Activated CD8-positive, alpha-beta memory T cell treated with anti-CD3 and anti-CD28 coated beads, Interleukin-2, amount 50 U/mL, for 1 hour (primary cell): Measurements from ENCODE around the gene ZMPSTE24.

Experiments
- DNase-seq: peaks from one replicate; pipeline ENCODE4 v3.0.0-alpha.2; 2020; ENCODE audit errors: extremely low read depth

ZMPSTE24 gene

DNA sequence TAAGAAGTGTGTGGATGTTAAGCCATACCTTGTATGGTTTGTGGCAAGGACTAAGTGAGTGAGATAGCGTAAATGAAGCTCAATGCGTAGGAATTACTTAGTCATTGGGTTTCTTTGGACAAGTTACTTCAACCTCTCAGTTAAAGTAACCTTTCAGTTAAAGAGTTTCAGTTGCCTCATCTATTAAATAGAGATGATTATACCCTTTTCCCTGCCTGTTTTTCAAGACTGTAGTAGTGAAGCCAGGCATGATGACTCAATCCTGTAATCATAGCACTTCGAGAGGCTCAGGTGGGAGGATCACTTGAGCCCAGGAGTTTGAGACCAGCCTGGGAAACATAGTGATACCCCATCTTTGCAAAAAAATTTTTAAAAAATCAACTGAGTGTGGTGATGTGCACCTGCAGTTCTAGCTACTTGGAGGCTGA is 6.3 kb downstream of the ZMPSTE24 start:
- no peak for DNase-seq

DNA sequence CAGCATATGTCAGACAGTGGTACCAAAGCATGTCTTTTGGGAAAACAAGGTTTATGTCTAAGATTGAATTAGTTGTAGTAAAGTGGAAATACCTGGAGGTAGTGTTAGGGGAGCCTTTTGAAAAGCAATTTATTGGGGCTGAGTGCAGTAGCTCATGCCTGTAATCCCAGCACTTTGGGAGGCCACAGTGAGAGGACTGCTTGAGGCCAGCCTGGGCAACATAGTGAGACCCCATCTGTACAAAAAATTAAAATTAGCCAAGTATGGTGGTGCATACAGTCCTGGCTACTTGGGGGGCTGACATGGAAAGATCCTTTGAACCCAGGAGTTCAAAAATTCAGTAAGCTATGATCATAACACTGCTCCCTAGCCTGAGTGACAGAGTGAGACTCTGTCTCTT is 7.3 kb downstream of the ZMPSTE24 start:
- DNase-seq = no peak

DNA sequence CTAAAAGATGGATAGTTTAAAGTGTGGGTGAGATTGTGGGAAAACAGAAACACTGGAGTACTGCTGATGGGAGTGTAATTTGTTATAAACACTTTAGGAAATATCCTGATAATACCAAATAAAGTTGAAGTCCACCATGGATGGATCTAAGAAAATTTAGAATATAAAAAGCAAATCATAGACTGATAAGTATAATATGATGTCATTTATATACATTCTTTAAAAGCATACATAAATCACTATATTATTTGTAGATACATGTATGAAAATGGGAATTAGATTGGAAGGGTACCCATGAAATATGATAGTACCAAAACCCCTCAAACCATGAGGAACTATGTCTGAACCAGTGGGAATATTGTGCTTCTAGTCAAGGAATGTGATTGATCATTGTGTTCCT is 7.9 kb downstream of the ZMPSTE24 start:
- DNase-seq = no peak

DNA sequence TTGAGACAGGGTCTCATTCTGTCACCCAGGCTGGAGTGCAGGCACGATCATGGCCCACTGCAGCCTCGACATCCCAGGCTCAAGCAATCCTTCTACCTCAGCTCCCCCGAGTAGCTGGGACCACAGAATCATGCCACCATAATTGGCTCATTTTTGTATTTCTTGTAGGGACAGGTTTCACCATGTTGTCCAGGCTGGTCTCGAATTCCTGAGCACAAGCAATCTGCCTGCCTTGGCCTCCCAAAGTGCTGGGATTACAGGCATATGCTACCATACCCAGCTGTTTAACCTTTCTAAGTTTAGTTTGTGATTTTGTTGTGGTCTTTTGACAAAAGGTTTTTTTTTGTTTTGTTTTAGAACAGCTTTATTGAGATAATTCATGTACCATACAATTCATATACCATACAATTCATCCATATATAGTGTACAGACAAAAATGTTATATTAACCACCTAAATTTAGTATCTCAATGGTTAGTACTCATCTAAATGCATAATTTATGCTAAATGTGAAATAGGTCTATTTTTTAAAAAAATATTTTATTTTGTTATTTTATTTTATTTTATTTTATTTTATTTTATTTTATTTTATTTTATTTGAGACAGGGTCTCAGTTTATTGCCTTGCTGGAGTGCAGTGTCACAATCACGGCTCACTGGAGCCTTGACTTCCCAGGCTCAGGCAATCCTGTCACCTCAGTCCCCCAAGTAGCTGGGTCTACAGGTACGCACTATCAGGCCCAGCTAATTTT is 8.9 kb downstream of the ZMPSTE24 start:
- no peak for DNase-seq

DNA sequence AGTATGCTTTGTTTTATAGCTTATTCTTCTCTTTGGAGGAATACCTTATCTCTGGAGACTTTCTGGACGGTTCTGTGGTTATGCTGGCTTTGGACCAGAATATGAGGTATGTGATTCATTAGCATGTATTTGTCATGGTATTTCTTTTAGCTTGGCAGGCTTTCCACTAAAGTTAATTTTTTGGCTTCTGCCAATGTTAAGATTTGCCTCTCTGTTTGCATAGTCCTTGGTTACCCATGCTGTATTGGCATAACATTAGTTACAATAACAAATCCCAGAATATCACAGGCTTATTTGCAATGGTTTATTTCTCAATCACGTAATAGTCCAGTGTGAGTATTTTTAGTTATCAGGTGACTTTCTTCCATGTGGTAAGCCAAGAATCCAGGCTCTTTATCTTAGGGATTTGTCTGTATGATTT is 9.7 kb downstream of the ZMPSTE24 start:
- DNase-seq = no peak

DNA sequence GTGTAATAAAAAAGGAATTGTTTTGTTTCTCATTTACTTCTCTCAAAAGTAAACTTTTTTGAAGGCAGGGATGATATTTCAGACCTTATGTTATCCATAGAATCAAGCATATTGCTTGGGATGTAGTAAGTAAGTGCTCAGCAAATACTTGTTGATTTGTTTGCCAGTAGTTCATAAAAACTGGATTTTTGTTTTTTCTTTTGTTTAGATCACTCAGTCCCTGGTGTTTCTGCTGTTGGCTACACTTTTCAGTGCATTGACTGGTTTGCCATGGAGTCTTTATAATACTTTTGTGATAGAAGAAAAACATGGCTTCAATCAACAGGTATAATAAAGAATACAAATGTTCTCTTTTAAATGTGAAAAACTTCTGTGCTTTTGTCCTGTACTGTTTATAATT is 10.2 kb downstream of the ZMPSTE24 start:
- no peak for DNase-seq

DNA sequence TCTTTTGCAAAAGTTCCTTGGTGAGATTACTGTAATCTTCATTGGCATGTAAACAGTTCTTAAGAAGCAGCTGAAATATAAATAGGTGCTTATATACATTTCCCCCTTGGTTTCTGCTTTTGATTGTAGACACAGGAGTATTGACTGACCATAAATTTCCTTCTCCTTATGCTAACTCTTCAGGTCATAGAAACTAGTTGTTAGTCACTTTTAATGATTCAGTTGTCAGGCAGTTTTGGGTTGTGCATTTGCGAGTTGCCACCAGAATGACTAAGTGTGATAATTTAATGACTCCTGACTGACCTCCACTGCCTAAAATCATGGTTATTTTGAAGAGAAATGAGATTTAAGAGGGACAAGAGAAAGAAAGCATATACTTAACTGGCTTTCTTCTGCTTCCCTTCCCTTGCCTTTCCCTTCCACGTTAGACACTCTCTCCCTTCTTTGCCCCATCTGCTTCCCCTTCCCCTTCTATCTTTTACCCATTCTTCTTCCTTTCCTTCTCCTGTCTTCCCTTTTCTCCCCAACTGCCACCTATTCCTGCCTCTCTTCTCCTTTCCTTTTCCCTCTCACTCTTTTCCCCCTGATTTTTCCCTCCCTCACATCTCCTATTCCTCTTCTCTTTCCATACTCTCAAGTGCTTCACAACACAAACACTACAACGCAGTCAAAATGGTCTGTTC is 12.3 kb downstream of the ZMPSTE24 start:
- no peak for DNase-seq

DNA sequence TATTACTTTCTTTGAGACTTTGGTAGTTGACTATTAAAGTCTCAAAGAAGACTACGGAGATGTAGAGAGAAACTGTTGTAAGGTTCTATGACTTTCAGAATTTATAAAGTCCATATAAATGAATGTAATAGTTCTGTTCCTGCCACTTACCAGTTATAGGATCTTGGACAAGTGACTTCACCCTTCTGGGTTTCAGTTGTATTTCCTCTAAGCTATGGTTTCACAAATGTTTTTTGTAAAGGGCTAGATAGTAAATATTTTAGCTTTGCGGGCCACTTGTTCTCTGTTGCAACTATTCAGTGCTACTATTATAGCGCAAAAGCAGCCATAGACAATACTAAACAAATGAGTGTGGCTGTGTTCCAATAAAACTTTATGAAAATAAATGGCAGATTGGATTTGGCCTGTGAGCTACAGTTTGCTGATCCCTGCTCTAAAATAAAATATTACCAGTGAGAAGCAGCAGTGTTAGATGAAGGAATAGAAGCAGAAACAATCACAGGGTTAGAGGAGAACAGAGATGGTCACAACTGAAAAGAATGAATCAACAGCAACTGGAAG is 14.7 kb downstream of the ZMPSTE24 start:
- no peak for DNase-seq

DNA sequence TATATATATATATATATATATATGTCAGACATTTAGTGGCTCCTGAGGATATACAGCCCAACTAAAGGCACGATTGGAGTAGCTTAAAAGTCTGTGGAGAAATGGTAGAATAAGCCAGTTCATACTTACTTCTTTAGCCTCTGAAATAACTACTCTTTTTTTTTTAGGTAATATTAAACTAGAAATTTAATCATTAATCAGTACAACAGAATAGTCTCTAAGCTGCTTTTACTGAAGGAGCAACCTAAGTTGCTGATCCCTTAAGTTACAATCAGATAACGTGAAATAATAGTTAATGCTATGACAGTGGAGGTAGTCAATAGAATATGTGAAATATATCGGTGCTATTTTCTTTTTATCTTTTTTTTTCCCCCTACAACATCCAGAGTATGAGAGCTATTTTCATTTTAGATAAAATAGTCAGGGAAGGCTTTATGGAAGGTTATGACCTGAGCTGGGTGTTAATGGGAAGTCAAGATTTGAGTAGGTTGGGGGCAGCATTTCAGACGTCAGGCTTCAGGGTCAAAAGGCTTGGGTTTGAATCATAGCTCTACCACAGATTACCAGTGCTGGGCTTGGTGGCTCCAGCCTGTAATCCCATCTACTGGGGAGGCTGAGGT is 15.6 kb downstream of the ZMPSTE24 start:
- no peak for DNase-seq

DNA sequence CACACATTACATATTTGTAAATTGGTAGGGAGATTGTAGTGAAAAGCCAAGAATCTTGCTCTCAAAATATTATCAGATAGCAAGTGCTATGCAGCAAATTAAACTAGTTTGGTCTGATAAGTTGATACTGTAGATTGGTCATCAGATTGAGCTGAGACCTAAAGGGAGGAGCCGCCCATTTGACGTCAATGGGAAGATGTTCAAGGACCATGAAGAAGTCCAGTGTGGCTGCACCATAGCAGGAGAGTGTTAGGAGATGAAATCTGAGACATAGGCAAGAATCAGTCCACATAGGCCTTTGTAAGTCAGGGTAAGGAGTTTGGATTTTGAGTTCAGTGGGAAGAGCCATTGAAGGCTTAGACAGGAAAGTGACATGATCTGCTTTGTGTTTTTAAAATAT is 16.3 kb downstream of the ZMPSTE24 start:
- no peak for DNase-seq

DNA sequence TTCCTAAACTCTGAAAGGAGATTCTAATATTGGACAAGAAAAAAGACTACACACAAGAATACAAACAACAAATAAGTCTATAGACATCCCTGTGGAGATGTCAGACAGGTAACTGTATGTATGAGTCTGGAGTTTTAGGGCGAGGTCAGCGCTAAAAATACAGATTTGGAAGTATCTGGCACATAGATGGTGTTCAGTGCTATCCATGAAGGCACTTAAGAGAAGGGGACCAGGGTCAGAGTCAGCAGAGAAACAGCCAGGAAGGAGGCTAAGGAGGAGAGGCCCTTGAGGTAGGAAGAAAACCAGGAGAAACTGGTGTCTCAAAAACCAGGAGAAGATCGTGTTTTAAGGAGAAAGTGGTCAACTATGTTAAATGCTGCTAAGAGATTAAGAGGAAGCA is 18.1 kb downstream of the ZMPSTE24 start:
- no peak for DNase-seq

DNA sequence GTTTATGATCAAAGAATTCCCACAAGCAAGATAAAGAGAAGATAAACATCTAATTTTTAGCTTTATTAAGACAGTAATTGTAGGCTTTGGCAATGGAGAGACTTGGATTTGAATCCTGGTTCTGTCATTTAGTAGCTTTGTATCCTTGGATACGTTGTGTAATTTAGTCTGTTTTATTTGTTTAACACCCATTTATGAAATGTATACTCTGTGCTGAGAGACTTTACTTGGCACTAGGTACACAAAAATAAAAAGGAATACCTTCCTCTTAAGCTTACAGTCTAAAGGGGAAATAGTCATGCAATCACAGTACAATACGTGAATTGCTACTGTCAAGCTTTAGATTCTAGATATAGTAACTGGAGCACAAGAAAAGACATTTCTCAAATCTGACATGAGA is 23.8 kb downstream of the ZMPSTE24 start:
- DNase-seq = no peak

DNA sequence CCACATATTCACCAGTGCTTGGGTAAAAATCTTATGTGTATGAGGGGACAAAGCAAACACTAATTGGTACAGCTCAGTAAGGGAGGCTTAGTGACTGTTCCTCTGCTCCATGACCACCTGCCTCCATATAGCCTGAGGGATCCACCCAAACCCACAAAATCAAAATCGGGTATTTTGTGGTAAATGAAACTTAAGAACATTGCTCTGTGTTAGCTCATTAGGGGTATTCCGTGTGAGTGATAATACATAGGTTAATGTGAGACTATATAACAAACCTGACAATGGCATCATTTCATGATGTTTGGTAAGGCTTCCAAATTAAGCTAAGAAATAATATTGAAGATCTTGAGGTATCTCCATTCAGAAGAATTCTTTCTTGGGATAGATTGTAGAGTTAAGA is 33.3 kb downstream of the ZMPSTE24 start:
- DNase-seq = no peak

DNA sequence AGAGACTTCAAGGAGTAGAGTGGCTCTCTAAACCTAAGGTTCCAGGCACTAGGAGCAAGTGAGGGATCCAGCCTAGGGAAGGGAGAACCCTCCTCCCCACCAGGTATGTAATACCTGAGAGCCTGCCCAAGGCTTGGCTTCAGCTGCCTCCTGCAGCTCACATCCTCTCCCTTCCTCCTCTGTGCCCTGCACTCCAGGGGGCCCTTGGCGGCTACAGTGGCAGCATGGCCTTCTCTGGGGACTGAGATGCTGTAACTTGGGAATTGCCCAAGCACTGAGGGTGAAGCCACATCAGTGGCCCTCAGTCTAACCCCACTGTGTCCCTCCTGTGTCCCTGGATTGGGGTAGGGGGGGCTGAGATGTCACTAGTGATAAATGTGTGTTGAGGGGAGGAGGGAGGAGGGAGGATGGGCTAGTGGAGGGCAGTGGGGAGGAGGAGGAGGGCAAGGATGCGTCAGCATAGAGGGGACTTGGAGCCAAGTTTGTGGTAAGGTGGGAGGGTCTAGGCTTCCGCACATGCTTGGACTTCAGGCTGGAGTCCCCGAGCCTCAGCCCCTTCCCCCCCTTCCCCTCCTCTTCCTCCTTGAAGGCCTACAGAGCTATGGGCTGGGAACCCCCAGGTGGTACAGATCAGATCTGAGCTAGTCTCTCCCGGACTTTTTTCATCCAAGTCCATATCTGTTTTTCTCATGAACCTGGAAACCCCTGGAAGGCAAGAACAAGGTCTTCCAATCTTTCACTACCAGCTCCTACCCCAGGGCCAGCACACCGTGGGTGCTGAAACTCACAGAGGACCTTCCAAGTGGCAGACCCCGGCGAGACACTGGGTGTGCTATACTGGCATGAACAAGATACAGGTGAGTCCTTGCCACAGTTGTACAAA is 41.6 kb downstream of the ZMPSTE24 start:
- DNase-seq = no peak

DNA sequence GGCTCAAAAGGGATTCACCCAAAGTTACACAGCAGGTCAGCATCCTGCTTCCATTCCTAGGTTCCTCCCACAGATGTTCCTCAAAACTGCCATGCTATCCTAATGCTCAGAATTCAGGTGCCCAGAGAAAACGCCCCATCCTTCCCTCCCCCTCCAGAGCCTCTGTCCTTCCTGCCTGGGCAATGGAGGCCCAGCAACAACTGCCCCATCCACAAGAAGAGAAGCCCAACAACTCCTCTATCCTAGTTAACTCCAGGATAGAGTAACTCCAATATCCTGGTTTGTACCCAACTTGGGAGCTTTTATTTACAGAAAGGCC is 42.2 kb downstream of the ZMPSTE24 start:
- no peak for DNase-seq

DNA sequence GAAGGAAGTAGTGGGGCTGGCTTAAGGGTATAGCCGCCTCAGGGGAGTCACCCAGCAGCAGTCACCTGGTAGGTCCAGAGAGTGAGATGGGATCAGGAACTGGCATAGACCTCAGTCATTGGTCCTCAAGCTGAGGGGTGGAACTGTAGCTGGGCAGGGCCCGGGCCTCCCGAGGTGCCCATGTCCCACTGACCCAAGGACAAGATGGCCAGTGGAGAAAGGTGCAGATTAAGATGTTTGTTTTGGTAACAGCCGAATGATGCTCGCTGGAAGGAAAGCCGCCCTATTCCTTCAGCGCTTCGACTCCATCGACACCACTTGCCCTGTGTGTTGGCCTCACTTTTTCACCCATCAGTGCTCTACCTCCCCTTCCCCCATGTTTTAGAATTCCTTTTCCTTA is 42.6 kb downstream of the ZMPSTE24 start:
- no peak for DNase-seq

DNA sequence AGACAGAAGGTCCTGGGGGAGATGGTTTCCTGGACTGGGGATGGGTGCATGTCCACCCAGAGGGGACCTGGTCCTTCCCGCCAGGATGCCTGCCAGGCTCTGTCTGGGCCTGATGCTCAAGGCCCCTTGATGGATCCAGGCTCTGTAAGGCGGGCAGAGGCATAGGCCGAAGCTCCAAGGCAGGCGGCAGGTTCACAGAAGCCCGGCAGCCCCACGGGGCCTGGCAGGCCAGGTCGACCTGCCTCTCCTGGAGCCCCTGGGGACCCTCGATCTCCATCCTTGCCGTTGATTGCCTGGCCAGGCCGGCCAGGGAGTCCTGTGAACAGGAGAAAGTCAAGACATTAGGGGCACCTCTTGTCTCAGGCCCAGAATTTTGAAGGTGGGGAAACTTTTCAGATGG is 43.0 kb downstream of the ZMPSTE24 start:
- DNase-seq = no peak

DNA sequence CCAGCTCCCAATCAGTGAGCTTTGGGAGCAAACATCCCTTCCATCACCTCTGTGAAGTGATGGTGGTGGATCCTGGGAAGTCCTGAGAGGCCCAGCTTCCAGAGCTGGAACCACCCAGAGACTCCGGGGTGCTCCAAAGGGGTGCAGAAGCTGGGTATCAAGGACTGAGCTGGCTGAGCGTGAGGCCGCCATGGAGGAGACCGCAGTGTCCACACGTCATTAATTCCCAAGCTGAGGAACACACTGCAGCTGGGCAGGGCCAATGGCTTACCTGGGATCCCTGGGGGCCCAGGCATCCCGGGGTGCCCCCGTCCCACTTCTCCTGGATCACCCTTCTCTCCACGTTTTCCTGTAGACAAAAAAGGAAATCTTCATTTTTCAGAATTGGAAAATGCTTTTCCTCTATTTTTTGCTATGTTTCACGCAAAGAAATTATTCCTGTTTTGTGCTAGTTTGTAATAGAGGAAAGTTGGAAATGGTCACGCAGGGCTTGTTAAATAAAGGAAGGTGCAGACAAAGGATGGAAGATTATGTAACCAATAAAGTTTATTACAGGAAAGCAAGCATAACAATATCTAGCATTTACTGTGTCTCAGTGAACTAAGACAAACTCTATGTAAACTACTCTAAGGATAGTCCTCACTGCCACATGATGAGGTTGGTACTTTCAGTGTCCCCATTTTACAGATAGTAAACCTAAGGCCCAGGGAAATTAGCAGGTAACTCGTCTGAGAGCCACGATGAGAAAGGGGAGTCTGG is 43.7 kb downstream of the ZMPSTE24 start:
- no peak for DNase-seq

DNA sequence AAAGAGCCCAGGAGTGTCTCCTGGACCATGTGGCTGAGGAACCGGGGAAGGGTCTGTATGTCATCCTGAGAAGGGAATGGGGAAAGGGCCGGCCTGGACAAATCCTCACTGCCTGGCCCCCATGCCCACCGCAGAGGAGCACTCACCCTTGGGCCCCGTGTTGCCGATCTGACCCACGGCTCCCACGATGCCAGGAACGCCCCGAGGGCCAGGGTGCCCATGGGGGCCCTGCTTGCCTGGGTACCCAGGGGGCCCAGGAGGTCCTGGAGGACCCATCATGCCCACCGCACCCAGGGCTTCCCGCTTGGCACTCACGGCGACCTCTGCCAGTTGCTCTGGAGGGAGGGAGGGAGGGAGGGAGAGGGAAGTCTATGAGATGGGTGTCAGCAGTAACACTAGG is 44.4 kb downstream of the ZMPSTE24 start:
- no peak for DNase-seq

DNA sequence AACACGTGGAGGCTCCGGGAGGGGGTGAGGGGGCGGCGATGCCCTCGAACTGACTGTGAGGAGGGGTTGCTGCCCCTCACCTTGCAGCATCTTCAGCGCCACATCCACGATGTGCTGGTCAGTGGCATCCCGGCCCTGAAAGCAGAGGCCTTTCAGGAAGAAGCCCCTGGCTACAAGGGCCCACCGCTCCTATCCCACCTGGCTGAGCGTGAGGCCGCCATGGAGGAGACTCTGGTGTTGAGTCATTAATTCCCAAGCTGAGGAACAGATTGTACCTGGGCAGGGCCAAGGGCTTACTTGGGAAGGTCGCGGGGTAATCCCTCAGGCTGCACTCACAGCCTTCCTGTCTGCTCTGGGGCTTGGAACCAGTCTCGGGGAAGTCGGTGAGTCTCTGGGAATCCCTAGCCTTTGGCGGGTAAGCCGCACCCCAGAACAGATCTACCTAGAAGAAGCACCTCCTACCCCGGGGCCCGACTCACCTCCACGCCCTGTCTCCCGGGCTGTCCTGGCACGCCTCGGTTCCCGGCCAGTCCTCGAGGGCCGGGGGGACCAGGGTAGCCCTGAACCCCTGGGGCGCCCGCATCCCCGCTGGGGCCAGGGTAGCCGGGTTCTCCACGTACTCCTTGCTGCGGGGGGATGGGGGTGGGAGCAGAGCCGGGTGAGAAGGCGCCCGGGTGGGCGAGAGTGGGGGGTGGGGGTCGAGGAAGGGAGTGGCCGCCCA is 45.2 kb downstream of the ZMPSTE24 start:
- no peak for DNase-seq

DNA sequence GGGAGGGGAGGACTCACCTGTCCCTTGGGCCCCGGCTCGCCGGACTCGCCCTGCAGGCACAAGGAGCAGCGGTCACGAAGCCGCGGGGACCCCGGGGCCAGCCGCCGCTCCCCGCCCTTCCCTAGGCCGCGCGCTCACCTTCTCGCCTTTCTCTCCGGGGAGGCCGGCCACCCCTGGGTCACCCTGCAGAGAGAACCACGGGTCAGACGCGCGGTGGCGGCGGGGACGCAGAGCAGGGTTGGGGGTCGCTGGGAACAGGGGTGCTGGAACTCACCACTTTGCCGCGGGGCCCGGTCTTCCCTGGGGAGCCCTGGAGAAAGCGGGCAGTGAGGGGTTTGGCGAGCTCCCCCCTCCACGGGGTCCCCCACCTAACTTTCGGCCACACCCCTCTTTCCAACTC is 45.8 kb downstream of the ZMPSTE24 start:
- no peak for DNase-seq
